ENCODE results near the gene ZNF580. TPM values are rescaled to one million over a fixed set of nuclear protein-coding genes. Genes with fewer than 3 reads are reported as not detected.
A peak's percentile ranks its signal among the peaks of the same experiment; 100 is the strongest.

ZNF580 gene
- total and polyA plus RNA-seq, 2 of the 13 experiments (the other 11 are each of a cell fraction or from before 2014, with no cell fraction given) = 4.4 to 6.0 TPM

DNA sequence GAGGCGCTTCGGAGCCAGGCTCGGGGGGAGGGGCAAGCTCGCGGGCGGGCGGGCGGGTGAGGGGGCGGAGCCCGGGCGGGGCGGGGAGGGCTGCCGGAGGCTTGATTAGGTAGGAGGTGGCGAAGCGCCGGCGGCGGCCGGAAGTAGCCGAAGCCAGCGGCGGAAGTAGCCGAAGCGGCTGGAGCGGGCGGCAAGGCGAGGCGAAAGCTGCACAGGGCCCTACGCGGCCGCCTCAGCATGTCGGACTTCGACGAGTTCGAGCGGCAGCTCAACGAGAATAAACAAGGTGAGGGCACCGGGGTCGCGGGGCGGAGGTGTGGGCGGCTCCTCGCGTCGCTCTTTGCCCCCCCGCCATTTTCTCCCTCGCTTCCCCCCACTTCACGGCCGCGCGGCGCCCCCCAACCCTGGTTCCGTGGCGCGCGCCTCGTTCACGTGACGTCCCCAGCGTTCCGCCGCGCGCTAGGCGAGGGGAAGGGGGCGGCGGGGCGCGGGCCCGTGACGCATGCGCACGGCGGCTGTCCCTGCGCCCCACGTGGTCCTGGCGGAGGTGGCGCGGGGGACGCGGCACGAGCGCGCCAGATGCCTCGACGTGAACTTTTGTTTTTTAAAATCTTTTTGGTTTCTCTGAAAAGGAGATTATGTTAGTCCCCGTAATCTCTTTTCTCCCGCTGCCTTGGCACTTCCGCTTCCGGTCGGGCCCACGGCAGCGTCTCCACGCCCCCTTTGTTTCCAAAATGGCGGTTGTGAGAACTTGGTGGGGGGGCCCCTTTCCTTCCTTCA is 14.3 kb downstream of the ZNF580 start, which contains the start of gene U2AF2 (continued):
- TF ChIP-seq ZNF605 (CRISPR knock-in tag; IDR thresholded peaks at IDR 0.05) = 0 out of 2 replicates have a peak, but pooled peaks have one; percentile 17
- TF ChIP-seq, protein P1, sequence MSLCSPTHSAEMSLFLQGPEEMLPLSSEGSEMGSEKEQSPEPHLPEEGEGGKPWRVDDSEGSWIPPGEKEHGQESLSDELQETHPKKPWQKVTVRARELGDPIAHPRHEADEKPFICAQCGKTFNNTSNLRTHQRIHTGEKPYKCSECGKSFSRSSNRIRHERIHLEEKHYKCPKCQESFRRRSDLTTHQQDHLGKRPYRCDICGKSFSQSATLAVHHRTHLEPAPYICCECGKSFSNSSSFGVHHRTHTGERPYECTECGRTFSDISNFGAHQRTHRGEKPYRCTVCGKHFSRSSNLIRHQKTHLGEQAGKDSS (CRISPR knock-in tag; IDR thresholded peaks at IDR 0.05; ENCODE audit: borderline replicate concordance, low read depth) = 0 out of 2 replicates have a peak, but pooled peaks have one; percentile 45
- TF ChIP-seq KDM5A (IDR thresholded peaks at IDR 0.05; ENCODE audit: borderline replicate concordance, low read length) = no peak
- 0 out of 2 replicates have a peak, but pooled peaks have one; percentile 8 for TF ChIP-seq ZNF710 (CRISPR knock-in tag; IDR thresholded peaks at IDR 0.05; ENCODE audit: borderline replicate concordance)
- no peak for TF ChIP-seq ZNF782 (CRISPR knock-in tag; IDR thresholded peaks at IDR 0.05; ENCODE audit: borderline replicate concordance)
- TF ChIP-seq ZNF629 (CRISPR knock-in tag; conservative IDR thresholded peaks at IDR 0.05) = no peak
- peak; percentile 44; the same call in 1 of the 2 replicates for TF ChIP-seq CBFB (CRISPR knock-in tag; IDR thresholded peaks at IDR 0.05)
- TF ChIP-seq PLRG1 (conservative IDR thresholded peaks at IDR 0.05) = no peak
- no peak for TF ChIP-seq CREM (IDR thresholded peaks at IDR 0.05)
- no peak for TF ChIP-seq CREM (CRISPR knock-in tag; IDR thresholded peaks at IDR 0.05)
- TF ChIP-seq SP4 (CRISPR knock-in tag; IDR thresholded peaks at IDR 0.05) = peak; percentile 20
- TF ChIP-seq ZNF207 (IDR thresholded peaks at IDR 0.05; ENCODE audit: borderline replicate concordance) = no peak
- TF ChIP-seq HNF4A (CRISPR knock-in tag; IDR thresholded peaks at IDR 0.05) = no peak; the same call in 1 of the 2 replicates
- TF ChIP-seq ISX (CRISPR knock-in tag; conservative IDR thresholded peaks at IDR 0.05) = no peak
- TF ChIP-seq, protein P2, sequence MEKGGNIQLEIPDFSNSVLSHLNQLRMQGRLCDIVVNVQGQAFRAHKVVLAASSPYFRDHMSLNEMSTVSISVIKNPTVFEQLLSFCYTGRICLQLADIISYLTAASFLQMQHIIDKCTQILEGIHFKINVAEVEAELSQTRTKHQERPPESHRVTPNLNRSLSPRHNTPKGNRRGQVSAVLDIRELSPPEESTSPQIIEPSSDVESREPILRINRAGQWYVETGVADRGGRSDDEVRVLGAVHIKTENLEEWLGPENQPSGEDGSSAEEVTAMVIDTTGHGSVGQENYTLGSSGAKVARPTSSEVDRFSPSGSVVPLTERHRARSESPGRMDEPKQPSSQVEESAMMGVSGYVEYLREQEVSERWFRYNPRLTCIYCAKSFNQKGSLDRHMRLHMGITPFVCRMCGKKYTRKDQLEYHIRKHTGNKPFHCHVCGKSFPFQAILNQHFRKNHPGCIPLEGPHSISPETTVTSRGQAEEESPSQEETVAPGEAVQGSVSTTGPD (CRISPR knock-in tag; IDR thresholded peaks at IDR 0.05) = no peak
- TF ChIP-seq MYC (CRISPR knock-in tag; IDR thresholded peaks at IDR 0.05; ENCODE audit: borderline replicate concordance) = peak; percentile 85
- no peak for TF ChIP-seq FOXM1 (CRISPR knock-in tag; IDR thresholded peaks at IDR 0.05)
- TF ChIP-seq ZNF121 (CRISPR knock-in tag; IDR thresholded peaks at IDR 0.05) = no peak
- no peak for TF ChIP-seq ZNF24 (IDR thresholded peaks at IDR 0.05)
- peak; percentile 72 for TF ChIP-seq GMEB1 (CRISPR knock-in tag; IDR thresholded peaks at IDR 0.05; ENCODE audit: borderline replicate concordance)
- TF ChIP-seq TFDP1 (CRISPR knock-in tag; IDR thresholded peaks at IDR 0.05; ENCODE audit: borderline replicate concordance) = peak; percentile 82; the same call in 1 of the 2 replicates
- TF ChIP-seq ZNF781 (CRISPR knock-in tag; IDR thresholded peaks at IDR 0.05; ENCODE audit: borderline replicate concordance, not compliant biosample characterization) = no peak
- no peak for TF ChIP-seq ATF1 (CRISPR knock-in tag; IDR thresholded peaks at IDR 0.05)
- no peak for TF ChIP-seq SRF (IDR thresholded peaks at IDR 0.05; ENCODE audit: low read depth, low read length)
